Fibroblast of mammary gland (primary cell): Measurements from ENCODE around the gene GPC6.

ENCODE experiments used
- DNase-seq: peaks from one replicate; pipeline ENCODE4 v3.0.0-alpha.2; 2010; ENCODE audit warnings: low read depth
- H3K4me3 ChIP-seq: 2 replicates; pipeline ENCODE4 v1.5.1; 2011; ENCODE audit warnings: low read depth, mild to moderate bottlenecking, low read length, moderate library complexity; ENCODE audit not compliant: control insufficient read depth
- CTCF ChIP-seq: conservative IDR thresholded peaks from 2 replicates; pipeline ENCODE4 v1.5.1; 2011; ENCODE audit warnings: low read depth, low read length, inconsistent platforms; ENCODE audit not compliant: control insufficient read depth, insufficient read depth

GPC6 gene

DNA sequence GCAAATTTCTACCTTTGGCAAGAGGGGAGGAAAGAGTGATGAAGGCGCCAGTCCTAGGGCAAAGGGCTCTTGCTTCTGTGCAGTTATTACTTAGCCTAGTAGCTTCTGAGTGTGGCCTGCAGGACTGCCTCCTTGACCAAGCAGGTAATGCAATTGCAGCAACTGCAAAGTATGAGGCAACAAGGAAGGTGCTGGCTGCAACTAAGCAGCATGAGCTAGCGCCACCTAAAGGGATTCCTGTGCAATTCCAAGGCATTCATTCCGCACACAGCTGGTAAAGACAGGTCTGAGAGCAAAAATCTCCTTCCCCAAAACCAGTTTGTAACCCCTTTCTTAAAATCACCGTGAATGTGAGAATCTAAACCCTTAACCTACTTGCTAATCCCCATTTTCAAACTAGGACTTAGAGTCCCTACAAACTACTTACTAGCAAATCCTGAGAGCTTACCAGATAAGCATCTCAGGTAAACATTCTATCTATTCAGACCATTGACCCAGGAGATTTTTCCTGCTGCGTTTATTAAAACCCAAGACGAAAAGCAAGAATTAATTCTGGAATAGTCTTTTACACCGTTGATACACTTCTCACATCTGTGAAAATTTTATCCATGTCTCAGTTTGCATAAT, 1190.0 kb downstream of the GPC6 start:
- peak; percentile 52 for DNase-seq
- peak; percentile 64 for TF ChIP-seq CTCF

GRCh38 chr13:94417294-94417693, 1190.7 kb downstream of the GPC6 start:
- H3K4me3 ChIP-seq = no peak overlapping the region
- no peak for DNase-seq
- TF ChIP-seq CTCF = no peak

More for the DNA sequence above, 1190.0 kb downstream of the GPC6 start:
- H3K4me3 ChIP-seq = no peak overlapping the region

DNA sequence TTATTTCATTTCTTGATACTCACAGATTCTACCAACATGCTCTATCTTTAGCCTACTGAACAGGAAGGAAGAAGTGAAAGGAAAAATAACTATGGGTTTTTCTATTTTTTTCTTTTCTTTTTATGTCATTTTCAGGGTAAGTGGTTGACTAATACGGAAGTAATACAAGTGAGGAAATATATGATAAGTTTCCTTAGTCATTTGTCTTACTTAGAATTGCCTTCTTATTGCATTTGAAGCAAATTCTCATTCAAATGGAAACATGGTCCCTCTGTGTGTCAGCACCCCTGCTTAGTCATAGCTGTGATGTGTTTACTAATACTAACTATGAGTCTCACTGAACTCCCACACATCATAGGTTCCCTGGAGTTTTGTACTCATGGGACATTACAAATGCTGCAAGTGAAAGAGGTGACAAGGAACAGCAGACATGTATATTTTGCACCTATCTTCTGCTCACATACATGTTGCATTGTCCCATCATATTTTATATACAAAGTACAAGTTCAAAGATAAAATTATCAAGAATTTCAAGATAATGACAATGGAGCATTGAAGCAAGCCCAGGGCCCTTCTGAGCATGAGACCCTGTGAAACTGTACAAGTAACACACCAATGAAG, 1192.8 kb downstream of the GPC6 start:
- H3K4me3 ChIP-seq = no peak overlapping the region
- DNase-seq = peak; percentile 95
- TF ChIP-seq CTCF = no peak

DNA sequence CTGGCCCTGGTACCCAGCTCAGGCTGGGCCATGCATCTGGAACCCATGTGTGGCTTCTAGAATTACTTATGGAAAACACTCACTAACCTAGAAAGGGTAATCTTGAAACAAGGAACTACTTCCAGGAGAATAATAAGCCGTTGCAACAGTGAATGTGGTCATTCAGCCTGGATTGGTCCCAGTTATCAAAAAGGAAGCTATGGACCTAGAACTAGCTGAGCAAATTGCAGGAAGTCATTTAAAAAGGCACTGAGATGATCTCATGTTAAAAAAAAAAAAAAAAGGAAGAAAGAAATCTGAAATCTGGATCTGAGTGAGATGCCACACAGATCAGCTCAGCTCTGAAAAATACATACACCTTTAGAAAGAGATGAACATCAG, 1193.3 kb downstream of the GPC6 start:
- DNase-seq = peak; percentile 45
- H3K4me3 ChIP-seq = no peak overlapping the region
- no peak for TF ChIP-seq CTCF

- no peak for TF ChIP-seq CTCF
- H3K4me3 ChIP-seq = no peak overlapping the region
- no peak for DNase-seq
Observed at GRCh38 chr13:94427313-94427953, 1200.8 kb downstream of the GPC6 start.

DNA sequence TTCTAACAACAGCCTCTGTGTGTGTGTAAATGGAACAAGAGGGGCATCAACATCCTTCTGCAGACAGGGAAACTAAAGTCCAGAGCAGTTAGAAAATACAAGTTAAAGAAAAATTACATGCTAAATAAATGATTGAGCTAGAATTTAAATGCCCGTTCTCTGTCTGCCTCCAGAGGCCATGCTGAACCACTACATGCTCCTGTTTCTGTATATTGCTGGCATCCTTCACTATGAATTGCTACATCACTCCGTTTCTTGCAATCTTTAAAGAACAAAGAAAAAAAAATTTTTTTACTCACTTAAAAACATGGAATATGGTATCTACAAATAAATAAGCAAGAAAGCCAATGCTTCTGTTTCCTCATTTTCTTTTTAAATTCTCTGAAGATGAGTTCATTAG, 1205.0 kb downstream of the GPC6 start:
- peak; percentile 38 for TF ChIP-seq CTCF

More for the DNA sequence above, 1205.0 kb downstream of the GPC6 start:
- DNase-seq = peak; percentile 43
- no peak overlapping the region for H3K4me3 ChIP-seq
